Activated naive CD8-positive, alpha-beta T cell treated with anti-CD3 and anti-CD28 coated beads, Interleukin-2, amount 10 ng/mL, durations not matched to agents 7 days and 5 days (primary cell): ENCODE results near the gene ANKRD44. TPM values are rescaled to one million over a fixed set of nuclear protein-coding genes. Genes with fewer than 3 reads are reported as not detected.

Experiments
- ATAC-seq: fragments of 150-1000 bp; cut with Tn5 transposase; one replicate; pipeline ENCODE4 v1.10.0; 2021; ENCODE audit warnings: low read depth, moderate library complexity
- POLR2A ChIA-PET: fragments of 350-600 bp; sonication (Branson Sonifier 250); formaldehyde crosslinking; loops from one replicate; lab custom pipeline; 2021; ENCODE audit warnings: antibody characterized with exemption; lab: Charles Lee
- DNase-seq: peaks from one replicate; pipeline ENCODE4 v3.0.0; 2021
- H3K27ac Mint-ChIP-seq: one replicate; pipeline ENCODE4 v1.8.0; 2022; ENCODE audit warnings: mild to moderate bottlenecking, mixed read lengths
- H3K27me3 Mint-ChIP-seq: one replicate; pipeline ENCODE4 v1.8.0; 2022; ENCODE audit warnings: mild to moderate bottlenecking, moderate library complexity, mixed read lengths
- H3K36me3 Mint-ChIP-seq: one replicate; pipeline ENCODE4 v1.8.0; 2021; ENCODE audit warnings: mild to moderate bottlenecking, mixed read lengths
- H3K4me1 Mint-ChIP-seq: one replicate; pipeline ENCODE4 v1.8.0; 2021; ENCODE audit warnings: mixed read lengths
- H3K4me3 Mint-ChIP-seq: one replicate; pipeline ENCODE4 v1.8.0; 2022; ENCODE audit warnings: mild to moderate bottlenecking, moderate library complexity, mixed read lengths
- H3K9me3 Mint-ChIP-seq: one replicate; pipeline ENCODE4 v1.8.0; 2021; ENCODE audit warnings: mixed read lengths
- total RNA-seq, 2 experiments: library from RNA; stranded (reverse); gene quantifications; one replicate each; pipeline ENCODE4 v1.2.3, GENCODE V29; 2021

Gene ANKRD44
- total RNA-seq, 2 experiments from 2014 or later: 240 to 243 TPM

- Mint-ChIP-seq H3K27me3 (no peaks in the 10 kb centered on the region), H3K4me3 (no peak overlapping the region)
- POLR2A ChIA-PET: interaction anchor here (1.3 kb wide), 1 partner anchor 36 kb away, joined by 3 read pairs; no protein-coding TSS in a partner anchor
Observed at GRCh38 chr2:196963961-196964360, 346.6 kb downstream of the ANKRD44 start.

GRCh38 chr2:196963043-196963442 lies 347.5 kb downstream of the ANKRD44 start:
- POLR2A ChIA-PET: no interaction called here
- no peaks in the 10 kb centered on the region for H3K27me3 Mint-ChIP-seq
- H3K9me3 Mint-ChIP-seq: peaks cover 11% of the 10 kb centered on the region
- H3K36me3 Mint-ChIP-seq: peaks cover 23% of the 10 kb centered on the region
- no peak for DNase-seq
- H3K4me3 Mint-ChIP-seq: peak overlapping the region; percentile 24
- H3K4me1 Mint-ChIP-seq: peaks cover 19% of the 10 kb centered on the region
- peak; percentile 54 for ATAC-seq
- H3K27ac Mint-ChIP-seq: peak overlapping the region; percentile 28

More at GRCh38 chr2:196963961-196964360, 346.6 kb downstream of the ANKRD44 start:
- H3K4me1 Mint-ChIP-seq: peaks cover 19% of the 10 kb centered on the region
- no peak for DNase-seq
- no peak for ATAC-seq
- peaks cover 22% of the 10 kb centered on the region for H3K36me3 Mint-ChIP-seq
- peaks cover 7% of the 10 kb centered on the region for H3K9me3 Mint-ChIP-seq
- H3K27ac Mint-ChIP-seq: no peak overlapping the region

GRCh38 chr2:196962325-196962724 lies 348.3 kb downstream of the ANKRD44 start:
- DNase-seq (no peak), ATAC-seq (no peak)
- Mint-ChIP-seq H3K27ac (peak overlapping the region; percentile 74), H3K9me3 (peaks cover 11% of the 10 kb centered on the region), H3K27me3 (no peaks in the 10 kb centered on the region), H3K36me3 (peaks cover 20% of the 10 kb centered on the region), H3K4me3 (peak overlapping the region; percentile 25), H3K4me1 (peaks cover 19% of the 10 kb centered on the region)
- POLR2A ChIA-PET: interaction anchor here (1.4 kb wide), 1 partner anchor 35 kb away, joined by 5 read pairs; no protein-coding TSS in a partner anchor

- H3K4me3 Mint-ChIP-seq: peak overlapping the region; percentile 25
- peak; percentile 94 for ATAC-seq
Observed at GRCh38 chr2:196961889-196962288, 348.7 kb downstream of the ANKRD44 start.

GRCh38 chr2:196959734-196960338 lies 350.7 kb downstream of the ANKRD44 start:
- no peak for ATAC-seq
- Mint-ChIP-seq H3K9me3 (peaks cover 11% of the 10 kb centered on the region), H3K27me3 (no peaks in the 10 kb centered on the region), H3K27ac (no peak overlapping the region), H3K4me1 (peaks cover 24% of the 10 kb centered on the region), H3K4me3 (no peak overlapping the region), H3K36me3 (peaks cover 13% of the 10 kb centered on the region)
- POLR2A ChIA-PET: no interaction called here
- DNase-seq: no peak

More at GRCh38 chr2:196961889-196962288, 348.7 kb downstream of the ANKRD44 start:
- Mint-ChIP-seq H3K27me3 (no peaks in the 10 kb centered on the region), H3K36me3 (peaks cover 19% of the 10 kb centered on the region), H3K27ac (peak overlapping the region; percentile 74), H3K4me1 (peaks cover 19% of the 10 kb centered on the region), H3K9me3 (peaks cover 11% of the 10 kb centered on the region)
- DNase-seq: no peak
- POLR2A ChIA-PET: interaction anchor here (1.4 kb wide), 1 partner anchor 34 kb away, joined by 5 read pairs; no protein-coding TSS in a partner anchor

GRCh38 chr2:196959281-196959680 lies 351.3 kb downstream of the ANKRD44 start:
- Mint-ChIP-seq H3K9me3 (peaks cover 11% of the 10 kb centered on the region), H3K4me3 (no peak overlapping the region), H3K27me3 (peaks cover 2% of the 10 kb centered on the region), H3K27ac (no peak overlapping the region), H3K4me1 (peaks cover 24% of the 10 kb centered on the region), H3K36me3 (peaks cover 13% of the 10 kb centered on the region)
- no peak for DNase-seq
- POLR2A ChIA-PET: no interaction called here
- no peak for ATAC-seq

- Mint-ChIP-seq H3K27ac (no peak overlapping the region), H3K4me1 (peaks cover 25% of the 10 kb centered on the region), H3K9me3 (peaks cover 10% of the 10 kb centered on the region), H3K36me3 (peaks cover 11% of the 10 kb centered on the region), H3K4me3 (no peak overlapping the region), H3K27me3 (peaks cover 2% of the 10 kb centered on the region)
- ATAC-seq (no peak), DNase-seq (no peak)
- POLR2A ChIA-PET: interaction anchor here (0.7 kb wide), 1 partner anchor 35 kb away, joined by 5 read pairs; no protein-coding TSS in a partner anchor
Observed at GRCh38 chr2:196957881-196958525, 352.6 kb downstream of the ANKRD44 start.

- Mint-ChIP-seq H3K27me3 (peaks cover 2% of the 10 kb centered on the region), H3K4me1 (peaks cover 20% of the 10 kb centered on the region), H3K36me3 (peaks cover 9% of the 10 kb centered on the region), H3K9me3 (peaks cover 8% of the 10 kb centered on the region), H3K27ac (no peak overlapping the region), H3K4me3 (no peak overlapping the region)
- POLR2A ChIA-PET: no interaction called here
- DNase-seq (no peak), ATAC-seq (no peak)
Observed at GRCh38 chr2:196957442-196957841, 353.1 kb downstream of the ANKRD44 start.

- peaks cover 2% of the 10 kb centered on the region for H3K27me3 Mint-ChIP-seq
- no peak for ATAC-seq
- peaks cover 7% of the 10 kb centered on the region for H3K36me3 Mint-ChIP-seq
- H3K4me1 Mint-ChIP-seq: peaks cover 9% of the 10 kb centered on the region
- no peak for DNase-seq
- no peak overlapping the region for H3K27ac Mint-ChIP-seq
- POLR2A ChIA-PET: no interaction called here
- H3K9me3 Mint-ChIP-seq: peaks cover 8% of the 10 kb centered on the region
- no peak overlapping the region for H3K4me3 Mint-ChIP-seq
Observed at GRCh38 chr2:196956069-196956468, 354.5 kb downstream of the ANKRD44 start.

- H3K4me1 Mint-ChIP-seq: peaks cover 9% of the 10 kb centered on the region
Observed at GRCh38 chr2:196955036-196955435, 355.5 kb downstream of the ANKRD44 start.

GRCh38 chr2:196954001-196954400 lies 356.6 kb downstream of the ANKRD44 start:
- POLR2A ChIA-PET: no interaction called here
- DNase-seq (no peak), ATAC-seq (no peak)
- H3K9me3 Mint-ChIP-seq: peaks cover 7% of the 10 kb centered on the region
- H3K36me3 Mint-ChIP-seq: peaks cover 8% of the 10 kb centered on the region
- no peak overlapping the region for H3K4me3 Mint-ChIP-seq
- peaks cover 11% of the 10 kb centered on the region for H3K4me1 Mint-ChIP-seq
- no peak overlapping the region for H3K27ac Mint-ChIP-seq
- H3K27me3 Mint-ChIP-seq: peaks cover 5% of the 10 kb centered on the region

More at GRCh38 chr2:196955036-196955435, 355.5 kb downstream of the ANKRD44 start:
- Mint-ChIP-seq H3K27ac (no peak overlapping the region), H3K9me3 (peaks cover 8% of the 10 kb centered on the region), H3K4me3 (no peak overlapping the region), H3K27me3 (peaks cover 3% of the 10 kb centered on the region), H3K36me3 (peaks cover 7% of the 10 kb centered on the region)
- ATAC-seq: no peak
- DNase-seq: no peak
- POLR2A ChIA-PET: no interaction called here

- Mint-ChIP-seq H3K4me3 (no peak overlapping the region), H3K27me3 (peaks cover 8% of the 10 kb centered on the region), H3K36me3 (peaks cover 4% of the 10 kb centered on the region), H3K9me3 (peaks cover 5% of the 10 kb centered on the region), H3K4me1 (peaks cover 12% of the 10 kb centered on the region), H3K27ac (no peak overlapping the region)
- no peak for DNase-seq
- no peak for ATAC-seq
- POLR2A ChIA-PET: no interaction called here
Observed at GRCh38 chr2:196952936-196953335, 357.6 kb downstream of the ANKRD44 start.

GRCh38 chr2:196951973-196952372 lies 358.6 kb downstream of the ANKRD44 start:
- no peak overlapping the region for H3K27ac Mint-ChIP-seq

More at GRCh38 chr2:196951973-196952372, 358.6 kb downstream of the ANKRD44 start:
- Mint-ChIP-seq H3K36me3 (peaks cover 4% of the 10 kb centered on the region), H3K4me3 (no peak overlapping the region), H3K4me1 (peaks cover 12% of the 10 kb centered on the region), H3K27me3 (peaks cover 12% of the 10 kb centered on the region), H3K9me3 (peaks cover 5% of the 10 kb centered on the region)
- POLR2A ChIA-PET: no interaction called here
- ATAC-seq (no peak), DNase-seq (no peak)
